K562 treated with DMSO at 1 percent for 24 hours (cell line): ENCODE measurements around the gene GJA3. TPM values are rescaled to one million over a fixed set of nuclear protein-coding genes. Genes with fewer than 3 reads are reported as not detected.

Source experiments
- total RNA-seq: library from RNA; unstranded; fragments of 300-600 nt; gene quantifications from 2 replicates; pipeline ENCODE4 v1.2.3, GENCODE V29; 2022; ENCODE audit warnings: low read depth; ENCODE audit not compliant: insufficient read depth

GJA3 gene
- 0.07 TPM in 1 of 2 replicates, not detected in the other for total RNA-seq

DNA sequence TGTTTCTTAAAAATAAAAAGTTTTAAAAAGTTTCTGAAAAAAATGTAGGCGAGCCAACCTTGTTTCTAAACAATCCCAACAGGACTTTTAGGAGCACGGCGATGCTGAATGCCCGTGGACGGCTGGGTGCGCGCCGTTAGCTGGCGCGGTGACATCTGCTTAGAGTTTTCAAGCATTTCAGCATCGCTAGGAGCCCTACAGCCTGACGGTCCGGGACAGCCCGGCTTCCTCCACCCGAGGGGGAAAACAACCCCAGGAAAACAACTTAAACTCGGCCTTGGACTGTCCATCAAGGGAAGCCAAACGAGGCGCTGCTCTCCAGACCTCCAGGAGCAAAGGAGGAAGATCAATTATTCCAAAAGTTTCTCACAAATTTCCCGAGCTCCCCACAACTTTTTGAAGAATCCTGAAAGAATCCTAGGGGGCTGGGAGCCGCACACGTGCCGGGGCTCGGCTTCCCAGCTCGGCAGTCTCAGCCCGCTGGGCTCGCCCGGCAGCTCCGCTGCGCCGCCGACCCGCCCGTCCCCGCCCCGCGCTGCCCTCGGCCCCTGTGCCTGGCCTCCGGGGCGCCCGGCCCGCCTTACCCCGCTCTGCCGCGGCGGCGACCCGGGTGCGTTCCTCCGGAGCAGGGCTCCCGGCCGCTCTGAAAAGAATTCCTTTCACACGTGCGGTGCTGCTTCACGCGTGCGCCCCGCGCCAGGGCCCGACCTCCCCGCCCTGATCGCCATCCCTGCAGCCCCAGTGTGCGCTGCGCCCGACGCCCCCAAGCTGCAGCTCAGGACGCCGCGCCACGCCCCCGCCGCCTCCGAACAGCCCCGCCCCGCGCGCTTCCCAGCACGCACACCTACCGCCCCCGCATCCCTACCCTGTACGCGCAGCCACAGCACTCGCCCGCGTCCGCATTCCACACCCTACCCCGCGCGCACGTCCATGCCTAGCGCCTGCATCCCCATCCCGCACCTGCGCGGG is at the start of gene GJA3:
Gene GJA3 (minus strand): TSS at position 747 of the 969 bp plus-strand sequence. CDS start 17,764 bp downstream, outside the sequence.

DNA sequence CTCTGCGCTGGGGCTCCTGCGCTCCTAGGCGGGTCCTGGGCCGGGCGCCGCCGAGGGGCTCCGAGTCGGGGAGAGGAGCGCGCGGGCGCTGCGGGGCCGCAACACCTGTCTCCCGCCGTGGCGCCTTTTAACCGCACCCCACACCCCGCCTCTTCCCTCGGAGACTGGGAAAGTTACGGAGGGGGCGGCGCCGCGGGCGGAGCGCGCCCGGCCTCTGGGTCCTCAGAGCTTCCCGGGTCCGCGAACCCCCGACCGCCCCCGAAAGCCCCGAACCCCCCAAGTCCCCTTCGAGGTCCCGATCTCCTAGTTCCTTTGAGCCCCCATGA is 31.9 kb upstream of the GJA3 start, which contains the start of gene GJB2:
Gene GJB2 (minus strand): TSS at position 103 of the 326 bp plus-strand sequence. CDS start 3,357 bp downstream, outside the sequence.

Other genes with a start within 250 kb of the GJA3 start
- gene ZMYM2, start 202.3 kb downstream of the GJA3 start, total RNA-seq, result 8.0 and 12.5 TPM in 2 replicates
- gene GJB2, start 31.9 kb upstream of the GJA3 start, total RNA-seq, result not detected in 2 replicates
- gene GJB6, start 71.3 kb upstream of the GJA3 start, total RNA-seq, result not detected in 2 replicates